Stimulated activated CD8-positive, alpha-beta memory T cell treated with anti-CD3 and anti-CD28 coated beads, Interleukin-15, amount 100 ng/mL, for 24 hours (primary cell): ENCODE measurements around the gene PRF1.
"Not testable (repeated sequence)": the region's sequence is repeated elsewhere in the genome, so short reads cannot be mapped to it uniquely, and the experiment has no call there.

Experiments
- DNase-seq: peaks from one replicate; pipeline ENCODE4 v3.0.0-alpha.2; 2020; ENCODE audit warnings: low read depth

The PRF1 gene

GRCh38 chr10:70617798-70618568 lies 15.4 kb upstream of the PRF1 start:
- no peak for DNase-seq

- no peak for DNase-seq
These were observed 14.2 kb upstream of the PRF1 start for GRCh38 chr10:70616761-70617160.

- no peak for DNase-seq
These were observed 13.4 kb upstream of the PRF1 start for GRCh38 chr10:70615784-70616522.

- DNase-seq: no peak
These were observed 12.7 kb upstream of the PRF1 start for GRCh38 chr10:70615211-70615610.

GRCh38 chr10:70614364-70614763 lies 11.8 kb upstream of the PRF1 start:
- DNase-seq: not testable (repeated sequence)

GRCh38 chr10:70613941-70614340 lies 11.4 kb upstream of the PRF1 start:
- DNase-seq: no peak

- no peak for DNase-seq
These were observed 5.4 kb upstream of the PRF1 start for GRCh38 chr10:70607936-70608335.

- DNase-seq: no peak
These were observed 2.6 kb upstream of the PRF1 start for GRCh38 chr10:70605161-70605560.

GRCh38 chr10:70604106-70604505 lies 1.6 kb upstream of the PRF1 start:
- DNase-seq: no peak

- no peak for DNase-seq
These were observed 884 bp upstream of the PRF1 start for GRCh38 chr10:70603449-70603801.

GRCh38 chr10:70601746-70602145 lies 795 bp downstream of the PRF1 start:
- no peak for DNase-seq

- no peak for DNase-seq
These were observed 1.8 kb downstream of the PRF1 start for GRCh38 chr10:70600512-70601395.

- DNase-seq: no peak
These were observed 2.8 kb downstream of the PRF1 start for GRCh38 chr10:70599791-70600190.

- no peak for DNase-seq
These were observed 3.2 kb downstream of the PRF1 start for GRCh38 chr10:70599319-70599718.

- no peak for DNase-seq
These were observed 3.7 kb downstream of the PRF1 start for GRCh38 chr10:70598857-70599295.

GRCh38 chr10:70597856-70598815 lies 4.4 kb downstream of the PRF1 start:
- DNase-seq: no peak

GRCh38 chr10:70596860-70597809 lies 5.4 kb downstream of the PRF1 start:
- DNase-seq: no peak

GRCh38 chr10:70596110-70596798 lies 6.3 kb downstream of the PRF1 start:
- DNase-seq: no peak

- no peak for DNase-seq
These were observed 7.0 kb downstream of the PRF1 start for GRCh38 chr10:70595566-70596016.

- no peak for DNase-seq
These were observed 8.4 kb downstream of the PRF1 start for GRCh38 chr10:70594161-70594560.
